Astrocyte (in vitro differentiated cells and primary cell): Measurements from ENCODE around the gene ADAM11.
"Not testable (repeated sequence)": the region's sequence is repeated elsewhere in the genome, so short reads cannot be mapped to it uniquely, and the experiment has no call there.

Experiments used
- CTCF ChIP-seq: IDR thresholded peaks from 2 replicates; pipeline ENCODE4 v1.5.1; 2011; ENCODE audit warnings: low read depth, mild to moderate bottlenecking, inconsistent platforms, low read length, moderate library complexity; ENCODE audit not compliant: insufficient read depth
- EZH2 ChIP-seq: IDR thresholded peaks from 2 replicates; pipeline ENCODE4 v1.6.1; 2012; ENCODE audit warnings: mild to moderate bottlenecking, low read length, inconsistent platforms; ENCODE audit not compliant: insufficient read depth

- TF ChIP-seq CTCF, EZH2: not testable (repeated sequence)
Observed at GRCh38 chr17:44745738-44746137, 13.1 kb upstream of the ADAM11 start.
